CD14-positive monocyte (primary cell): Measurements from ENCODE around the gene ERBB4. TPM values are rescaled to one million over a fixed set of nuclear protein-coding genes. Genes with fewer than 3 reads are reported as not detected.

Source experiments
- DNase-seq, 3 donors: peaks; one replicate each; pipeline ENCODE4 v3.0.0-alpha.2; 2011 to 2022
- H2AFZ ChIP-seq: 2 replicates; pipeline ENCODE4 v1.6.0; 2012; ENCODE audit warnings: mild to moderate bottlenecking, low read depth, low read length, inconsistent platforms; ENCODE audit not compliant: insufficient read depth, poor library complexity, severe bottlenecking
- H3K27ac ChIP-seq, 2 donors: 1 replicate in 1 of 2; 2 replicates in 1 of 2; pipeline ENCODE4 v1.5.1; 2012 to 2013; ENCODE audit warnings: low read length in 2 of 2, control low read depth in 1 of 2, inconsistent platforms in 1 of 2, low read depth in 1 of 2, mild to moderate bottlenecking in 1 of 2
- H3K27me3 ChIP-seq, 2 donors: one replicate each; pipeline versions ENCODE4 v1.6.0 to v1.6.1; 2011 to 2013; ENCODE audit warnings: low read length in 2 of 2; ENCODE audit not compliant: control insufficient read depth in 2 of 2, insufficient read depth in 2 of 2
- H3K36me3 ChIP-seq, 2 donors: replicated peaks in 1 of 2; 1 replicate in 1 of 2; 2 replicates in 1 of 2; pipeline versions ENCODE4 v1.5.1 to v1.6.1; 2012 to 2013; ENCODE audit warnings: low read length in 2 of 2, control low read depth in 1 of 2, inconsistent platforms in 1 of 2, mild to moderate bottlenecking in 1 of 2; ENCODE audit not compliant: insufficient read depth in 2 of 2, control insufficient read depth in 1 of 2
- H3K4me1 ChIP-seq, 2 donors: 1 replicate in 1 of 2; 2 replicates in 1 of 2; pipeline versions ENCODE4 v1.5.1 to v1.6.1; 2012 to 2013; ENCODE audit warnings: low read length in 2 of 2, control low read depth in 1 of 2, inconsistent platforms in 1 of 2, mild to moderate bottlenecking in 1 of 2, moderate library complexity in 1 of 2; ENCODE audit not compliant: insufficient read depth in 2 of 2, control insufficient read depth in 1 of 2
- H3K4me2 ChIP-seq: replicated peaks from 2 replicates; pipeline ENCODE3; 2012; ENCODE audit warnings: low read length, moderate library complexity, mild to moderate bottlenecking; ENCODE audit not compliant: poor library complexity, severe bottlenecking; ENCODE audit errors: extremely low read depth
- H3K4me3 ChIP-seq, 3 experiments: fragments of 200-600 bp in 1 of 3; sonication (generic) in 1 of 3; replicated peaks in 1 of 3; 1 replicate in 2 of 3; 2 replicates in 1 of 3; pipeline ENCODE4 v1.5.1; 2011 to 2013; ENCODE audit warnings: low read length in 3 of 3, mild to moderate bottlenecking in 3 of 3, control low read depth in 2 of 3, low read depth in 2 of 3, inconsistent platforms in 1 of 3, moderate library complexity in 1 of 3
- H3K79me2 ChIP-seq: 2 replicates; pipeline ENCODE4 v1.6.0; 2012; ENCODE audit warnings: mild to moderate bottlenecking, control low read depth, inconsistent platforms, low read length, moderate library complexity; ENCODE audit not compliant: insufficient read depth
- H3K9ac ChIP-seq: 2 replicates; pipeline ENCODE4 v1.6.0; 2017; ENCODE audit warnings: low read length, mild to moderate bottlenecking; ENCODE audit not compliant: insufficient read depth, poor library complexity, severe bottlenecking
- H3K9me3 ChIP-seq, 2 donors: replicated peaks in 1 of 2; 1 replicate in 1 of 2; 2 replicates in 1 of 2; pipeline versions ENCODE4 v1.5.1 to v1.6.1; 2012 to 2013; ENCODE audit warnings: low read length in 2 of 2, control low read depth in 1 of 2; ENCODE audit not compliant: control insufficient read depth in 1 of 2, insufficient read depth in 1 of 2
- H4K20me1 ChIP-seq: 2 replicates; pipeline ENCODE4 v1.6.0; 2012; ENCODE audit warnings: mild to moderate bottlenecking, low read length, control low read depth, moderate library complexity; ENCODE audit not compliant: insufficient read depth
- H3K27ac Mint-ChIP-seq, 7 donors: one replicate each; pipeline ENCODE4 v1.8.0; 2020; ENCODE audit warnings: mild to moderate bottlenecking in 7 of 7, mixed read lengths in 7 of 7, moderate library complexity in 6 of 7, inconsistent platforms in 2 of 7
- H3K27me3 Mint-ChIP-seq, 3 donors: one replicate each; pipeline ENCODE4 v1.8.0; 2021 to 2022; ENCODE audit warnings: low read depth in 3 of 3, mild to moderate bottlenecking in 3 of 3, mixed read lengths in 3 of 3, moderate library complexity in 3 of 3, inconsistent platforms in 1 of 3
- H3K36me3 Mint-ChIP-seq, 2 donors: one replicate each; pipeline ENCODE4 v1.8.0; 2020; ENCODE audit warnings: mixed read lengths in 2 of 2, inconsistent platforms in 1 of 2, mild to moderate bottlenecking in 1 of 2
- H3K4me1 Mint-ChIP-seq: one replicate; pipeline ENCODE4 v1.8.0; 2020; ENCODE audit warnings: mild to moderate bottlenecking, mixed read lengths
- H3K4me3 Mint-ChIP-seq, 2 donors: one replicate each; pipeline ENCODE4 v1.8.0; 2020; ENCODE audit warnings: mild to moderate bottlenecking in 2 of 2, mixed read lengths in 2 of 2, moderate library complexity in 1 of 2
- H3K9me3 Mint-ChIP-seq, 7 donors: one replicate each; pipeline ENCODE4 v1.8.0; 2020 to 2022; ENCODE audit warnings: mixed read lengths in 7 of 7, mild to moderate bottlenecking in 6 of 7, moderate library complexity in 6 of 7, inconsistent platforms in 2 of 7
- CTCF ChIP-seq: fragments of 200-600 bp; IDR thresholded peaks from one replicate; pipeline ENCODE4 v1.8.0; 2022; ENCODE audit warnings: antibody characterized with exemption, mild to moderate bottlenecking
- WGBS: methylation state at CpG from one replicate; pipeline ENCODE4 v1.1.5; 2013; ENCODE audit warnings: missing lambda C conversion rate; ENCODE audit not compliant: insufficient coverage; 5-methylcytosine and 5-hydroxymethylcytosine counted together
- intact Hi-C, 2 donors: fragments of 100-400 bp; cut with micrococcal nuclease; formaldehyde crosslinking; loops; one replicate each; pipeline versions ENCODE4 v1.15.0 to v1.15.1; 2023
- polyA plus RNA-seq, 3 donors: library from polyadenylated mRNA; depleted of rRNA in 1 of 3; unstranded in 2 of 3; stranded (reverse) in 1 of 3; fragments of 300-500 nt in 2 of 3; fragments of >200 nt in 1 of 3; fragmentation: Illumina TruSeq in 2 of 3; gene quantifications; 1 replicate in 2 of 3; 2 replicates in 1 of 3; pipeline ENCODE4 v1.2.3, GENCODE V29; 2012 to 2021

Gene ERBB4
- polyA plus RNA-seq, 3 donors, result not detected

DNA sequence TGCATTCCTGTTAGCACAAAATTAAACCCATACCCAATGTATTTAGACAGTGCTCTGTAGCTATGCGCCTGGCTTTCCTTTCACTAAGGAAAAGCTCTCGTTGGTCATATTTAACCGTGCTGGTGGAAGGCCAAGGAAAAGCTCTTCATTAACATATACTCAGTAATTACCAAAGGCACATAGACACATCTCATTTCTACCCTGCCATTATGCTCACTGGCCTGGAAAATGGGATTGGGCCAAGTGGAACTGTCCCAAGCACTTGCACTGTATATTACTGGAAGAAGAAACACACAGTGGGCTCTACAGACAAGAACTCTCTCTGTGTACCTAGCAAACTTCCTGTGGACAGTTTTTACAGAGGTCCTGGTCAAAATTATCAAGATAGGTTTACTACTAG, 274.4 kb downstream of the ERBB4 start:
- WGBS, result no CpG with 5 or more reads among the region's 3 CpGs
- Mint-ChIP-seq H3K27me3 (peaks cover 0 to 2% (median 0%) of the 10 kb centered on the region in 3 donors), H3K36me3 (no peaks in the 10 kb centered on the region), H3K9me3 (peaks cover 0 to 3% (median 0%) of the 10 kb centered on the region in 7 donors), H3K4me3 (no peak overlapping the region), H3K27ac (no peak overlapping the region), H3K4me1 (no peaks in the 10 kb centered on the region)
- Histone ChIP-seq H4K20me1 (no peaks in the 10 kb centered on the region), H2AFZ (no peak overlapping the region), H3K27me3 (no peaks in the 10 kb centered on the region), H3K79me2 (no peaks in the 10 kb centered on the region), H3K4me1 (no peaks in the 10 kb centered on the region), H3K36me3 (no peaks in the 10 kb centered on the region), H3K9ac (no peak overlapping the region), H3K4me2 (no peak overlapping the region), H3K4me3 (no peak overlapping the region), H3K27ac (no peak overlapping the region), H3K9me3 (no peaks in the 10 kb centered on the region)
- intact Hi-C loops, result no loop called here
- TF ChIP-seq CTCF, result no peak
- DNase-seq, result no peak

GRCh38 chr2:212259226-212259625, 279.4 kb downstream of the ERBB4 start:
- Mint-ChIP-seq H3K27me3 (peaks cover 0 to 2% (median 0%) of the 10 kb centered on the region in 3 donors), H3K4me3 (no peak overlapping the region), H3K36me3 (no peaks in the 10 kb centered on the region), H3K4me1 (no peaks in the 10 kb centered on the region), H3K9me3 (no peaks in the 10 kb centered on the region), H3K27ac (no peak overlapping the region)
- no CpG with 5 or more reads among the region's 2 CpGs for WGBS
- no peaks in the 10 kb centered on the region for H4K20me1 ChIP-seq
- intact Hi-C loops, result no loop called here
- DNase-seq, result no peak
- H3K9me3 ChIP-seq, result no peaks in the 10 kb centered on the region
- no peak overlapping the region for H3K27ac ChIP-seq
- TF ChIP-seq CTCF, result no peak
- H3K36me3 ChIP-seq, result no peaks in the 10 kb centered on the region
- H3K4me3 ChIP-seq, result no peak overlapping the region
- no peak overlapping the region for H3K9ac ChIP-seq
- no peak overlapping the region for H3K4me2 ChIP-seq
- no peak overlapping the region for H2AFZ ChIP-seq
- no peaks in the 10 kb centered on the region for H3K79me2 ChIP-seq
- H3K4me1 ChIP-seq, result no peaks in the 10 kb centered on the region
- H3K27me3 ChIP-seq, result no peaks in the 10 kb centered on the region
